K562 (cell line): ENCODE results near the gene LARP6. TPM values are rescaled to one million over a fixed set of nuclear protein-coding genes. Genes with fewer than 3 reads are reported as not detected.

Experiments
- ATAC-seq: fragments of 200-7000 bp; cut with Tn5 transposase; 3 replicates; pipeline ENCODE4 v1.9.1; 2020; ENCODE audit warnings: moderate library complexity
- BruUV-seq: library from RNA; stranded (reverse); fragments of 400-500 nt; replicated peaks from 2 replicates; lab custom pipeline; 2021; lab: Mats Ljungman, UMichigan
- CTCF ChIA-PET: fragments of 300-600 bp; formaldehyde crosslinking; extraction: SDS; loops from one replicate; lab custom pipeline; 2021; ENCODE audit warnings: low intra/inter-chr PET ratio; lab: Yijun Ruan, JAX
- POLR2A ChIA-PET: fragments of 300-600, 350-650 bp; sonication (Branson Sonifier 250); formaldehyde crosslinking; extraction: SDS; loops from one replicate; lab custom pipeline; 2021; ENCODE audit warnings: antibody characterized with exemption, inconsistent platforms; lab: Yijun Ruan, JAX
- DNase-seq, 4 experiments: peaks; one replicate each; pipeline versions ENCODE4 v3.0.0 to v3.0.0-alpha.2; 2011 to 2018; ENCODE audit warnings: low spot score in 3 of 4, mixed read lengths in 3 of 4; ENCODE audit errors: extremely low read depth in 1 of 4
- FAIRE-seq: peaks from 2 replicates; lab custom pipeline; 2011; peaks lifted over from hg19 to GRCh38; lab: Jason Lieb, UNC
- H2AFZ ChIP-seq: 2 replicates; pipeline ENCODE4 v1.6.0; 2011; ENCODE audit warnings: low read depth, low read length, control low read depth, inconsistent platforms
- H3K27ac ChIP-seq: fragments of 200-600 bp; 3 replicates; pipeline ENCODE4 v1.8.0; 2011; ENCODE audit warnings: low read depth, mild to moderate bottlenecking, control low read depth, inconsistent platforms, low read length, moderate library complexity, mixed read lengths; ENCODE audit errors: extremely low read depth
- H3K27me3 ChIP-seq, 2 experiments: fragments of 300-600 bp in 1 of 2; 2 replicates in 1 of 2; 3 replicates in 1 of 2; pipeline versions ENCODE4 v1.6.0 to v1.8.0; 2011; ENCODE audit warnings: inconsistent platforms in 2 of 2, low read length in 2 of 2, mild to moderate bottlenecking in 1 of 2, mixed read lengths in 1 of 2, moderate library complexity in 1 of 2; ENCODE audit not compliant: control insufficient read depth in 2 of 2, insufficient read depth in 2 of 2
- H3K36me3 ChIP-seq: fragments of 300-600 bp; 3 replicates; pipeline ENCODE4 v1.8.0; 2011; ENCODE audit warnings: mild to moderate bottlenecking, low read length, inconsistent platforms; ENCODE audit not compliant: control insufficient read depth, insufficient read depth
- H3K4me1 ChIP-seq, 2 experiments: fragments of 200-600 bp in 1 of 2; replicated peaks in 1 of 2; 2 replicates in 1 of 2; 3 replicates in 1 of 2; pipeline versions ENCODE4 v1.5.1 to v1.8.0; 2011; ENCODE audit warnings: inconsistent platforms in 2 of 2, low read length in 2 of 2, mild to moderate bottlenecking in 1 of 2, mixed read lengths in 1 of 2, moderate library complexity in 1 of 2; ENCODE audit not compliant: control insufficient read depth in 2 of 2, insufficient read depth in 2 of 2
- H3K4me2 ChIP-seq: 2 replicates; pipeline ENCODE4 v1.6.1; 2011; ENCODE audit warnings: low read length, control low read depth, inconsistent platforms, mixed read lengths; ENCODE audit not compliant: insufficient read depth
- H3K4me3 ChIP-seq: fragments of 200-600 bp; sonication (generic), shearing (Covaris generic); 2 replicates; pipeline ENCODE4 v1.5.1; 2016; ENCODE audit warnings: control low read depth, inconsistent platforms
- H3K79me2 ChIP-seq: fragments of 200-600 bp; 3 replicates; pipeline ENCODE4 v1.8.0; 2011; ENCODE audit warnings: low read length, inconsistent platforms; ENCODE audit not compliant: control insufficient read depth, insufficient read depth
- H3K9ac ChIP-seq, 2 experiments: 2 replicates each; pipeline versions ENCODE4 v1.6.0 to v1.6.1; 2011; ENCODE audit warnings: low read depth in 2 of 2, low read length in 2 of 2, control low read depth in 1 of 2, inconsistent platforms in 1 of 2, mild to moderate bottlenecking in 1 of 2, mixed read lengths in 1 of 2; ENCODE audit not compliant: insufficient read depth in 1 of 2
- H3K9me1 ChIP-seq: one replicate; pipeline ENCODE4 v1.6.0; 2011; ENCODE audit warnings: inconsistent platforms, mild to moderate bottlenecking, low read length, moderate library complexity; ENCODE audit not compliant: control insufficient read depth, insufficient read depth
- H3K9me3 ChIP-seq: replicated peaks from 2 replicates; pipeline ENCODE4 v1.5.1; 2011; ENCODE audit warnings: low read depth, low read length, inconsistent platforms; ENCODE audit not compliant: control insufficient read depth, insufficient read depth
- H4K20me1 ChIP-seq: replicated peaks from 2 replicates; pipeline ENCODE4 v1.6.1; 2011; ENCODE audit warnings: low read length, inconsistent platforms, mixed read lengths; ENCODE audit not compliant: control insufficient read depth, insufficient read depth
- BHLHE40 ChIP-seq: IDR thresholded peaks from 2 replicates; pipeline ENCODE4 v1.6.1; 2011; ENCODE audit warnings: low read length, improper control_type of control experiment
- BRF1 ChIP-seq: IDR thresholded peaks from 3 replicates; pipeline ENCODE4 v1.6.1; 2011; ENCODE audit warnings: borderline replicate concordance, mild to moderate bottlenecking; ENCODE audit not compliant: insufficient read length; ENCODE audit errors: extremely low read depth
- CREB1 ChIP-seq, 2 experiments: sonication (generic) in 1 of 2; formaldehyde crosslinking in 1 of 2; IDR thresholded peaks; 2 replicates each; pipeline versions ENCODE4 v1.6.1 to v1.8.0; 2012 to 2022; ENCODE audit warnings: inconsistent platforms in 1 of 2, mild to moderate bottlenecking in 1 of 2, missing genetic modification reagents in 1 of 2, moderate library complexity in 1 of 2
- E2F3 ChIP-seq: fragments of 250-450 bp; sonication (Bioruptor Pico); IDR thresholded peaks from 2 replicates; pipeline ENCODE4 v1.4.0; 2020; ENCODE audit warnings: mild to moderate bottlenecking
- ETS2 ChIP-seq: IDR thresholded peaks from 2 replicates; pipeline ENCODE4 v1.6.1; 2016; ENCODE audit warnings: borderline replicate concordance, missing genetic modification characterization, mild to moderate bottlenecking, moderate library complexity, missing compliant biosample characterization; ENCODE audit not compliant: poor library complexity, severe bottlenecking
- HMG20A ChIP-seq: fragments of 450-650 bp; formaldehyde crosslinking; conservative IDR thresholded peaks from 2 replicates; pipeline ENCODE4 v1.4.0; 2020; ENCODE audit warnings: mild to moderate bottlenecking, mixed read lengths
- RCOR1 ChIP-seq, 2 experiments: IDR thresholded peaks; 2 replicates each; pipeline ENCODE4 v1.6.1; 2012; ENCODE audit warnings: low read depth in 2 of 2, low read length in 2 of 2, borderline replicate concordance in 1 of 2, improper control_type of control experiment in 1 of 2
- TAL1 ChIP-seq: fragments of 450-650 bp; IDR thresholded peaks from 2 replicates; pipeline ENCODE4 v1.6.1; 2016; ENCODE audit warnings: mild to moderate bottlenecking
- U2AF1 ChIP-seq: fragments of 200-400 bp; formaldehyde crosslinking; optimal IDR thresholded peaks from 2 replicates; pipeline ENCODE3; 2017; ENCODE audit warnings: mild to moderate bottlenecking, low read depth, low read length, moderate library complexity
- ZBTB1 ChIP-seq: sonication (generic); formaldehyde crosslinking; IDR thresholded peaks from 2 replicates; pipeline ENCODE4 v1.8.1; 2023; ENCODE audit warnings: missing genetic modification reagents, low read depth, mild to moderate bottlenecking, borderline replicate concordance
- ZBTB17 ChIP-seq: fragments of 450-650 bp; formaldehyde crosslinking; IDR thresholded peaks from 2 replicates; pipeline ENCODE4 v1.4.0; 2020; ENCODE audit warnings: mild to moderate bottlenecking
- ZNF407 ChIP-seq: fragments of 450-650 bp; IDR thresholded peaks from 2 replicates; pipeline ENCODE4 v1.6.1; 2016; ENCODE audit warnings: low read depth
- WGBS: fragments of 100-300 bp; shearing (Covaris generic); methylation state at CpG from one replicate; pipeline ENCODE4 v1.1.6; 2016; ENCODE audit warnings: low coverage, mixed read lengths; ENCODE audit not compliant: insufficient coverage; ENCODE audit errors: missing lambda C conversion rate; 5-methylcytosine and 5-hydroxymethylcytosine counted together
- in situ Hi-C: fragments of 300-500 bp; cut with MboI; formaldehyde crosslinking; loops from 4 replicates; pipeline ENCODE4 v1.15.0; 2018; ENCODE audit warnings: inconsistent platforms, mixed read lengths
- intact Hi-C: fragments of 100-400 bp; cut with micrococcal nuclease; formaldehyde crosslinking; loops from 2 replicates; pipeline ENCODE4 v1.14.2; 2022
- polyA plus RNA-seq, 8 experiments: library from polyadenylated mRNA; depleted of rRNA in 4 of 8; stranded (reverse) in 5 of 8; unstranded in 3 of 8; fragments of >200 nt; fragmentation: Nextera tagmentation in 2 of 8; fragmentation: Illumina TruSeq in 1 of 8; extraction: Ambion mirVana in 2 of 8; extraction: Trizol in 1 of 8; gene quantifications; 2 replicates each; pipeline versions ENCODE4 v1.2.1 to v1.2.3, GENCODE V29; 2011 to 2014; ENCODE audit warnings: inconsistent platforms in 1 of 8, missing spikeins in 1 of 8
- total RNA-seq, 7 experiments: library from RNA; depleted of rRNA in 6 of 7; stranded (reverse); fragments of >200 nt in 6 of 7; fragmentation: Illumina TruSeq in 2 of 7; extraction: Trizol in 2 of 7; gene quantifications; 2 replicates each; pipeline versions ENCODE4 v1.2.1 to v1.2.3, GENCODE V29; 2011 to 2021; ENCODE audit warnings: low replicate concordance in 1 of 7
- TF ChIP-seq, protein P1 (sequence below): fragments of 250-450 bp; sonication (Bioruptor Pico); IDR thresholded peaks from 2 replicates; pipeline ENCODE4 v1.5.0; 2021; ENCODE audit warnings: mild to moderate bottlenecking, borderline replicate concordance

Gene LARP6
- total and polyA plus RNA-seq, 9 of the 15 experiments (the other 6 are each of a cell fraction or from before 2014, with no cell fraction given), result not detected

DNA sequence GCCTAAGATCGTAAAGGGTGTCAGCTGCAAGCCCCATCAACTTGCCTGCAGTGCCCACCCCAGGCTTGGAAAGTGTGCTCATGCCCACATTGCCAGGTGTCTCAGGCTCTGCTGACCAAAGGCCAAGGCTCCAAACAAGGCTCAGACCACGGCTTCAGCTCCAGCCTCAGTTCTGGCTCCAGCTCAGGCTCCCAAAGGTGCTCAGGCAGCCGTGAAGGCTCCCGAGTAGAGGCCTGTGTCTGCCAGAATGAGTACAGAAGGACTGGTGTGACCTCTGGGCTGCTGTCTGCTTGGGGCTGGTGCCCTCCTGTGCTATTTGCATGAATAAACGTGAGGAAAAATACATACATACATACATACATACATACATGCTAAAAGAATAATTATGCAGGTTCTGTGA is 62.7 kb downstream of the LARP6 start:
- Histone ChIP-seq H3K27me3 (no peaks in the 10 kb centered on the region), H4K20me1 (no peaks in the 10 kb centered on the region), H3K36me3 (no peaks in the 10 kb centered on the region), H3K4me1 (no peaks in the 10 kb centered on the region; a peak in 2 of 5 replicates), H3K9me3 (no peaks in the 10 kb centered on the region), H3K4me3 (no peak overlapping the region), H3K9me1 (no peaks in the 10 kb centered on the region), H3K79me2 (no peaks in the 10 kb centered on the region), H3K9ac (no peak overlapping the region), H2AFZ (no peak overlapping the region), H3K27ac (no peak overlapping the region), H3K4me2 (no peak overlapping the region)
- 0% methylated on average over 5 of the region's 5 CpGs for WGBS
- ChIA-PET CTCF (no interaction called here), POLR2A (interaction anchor here (0.6 kb wide), 1 partner anchor 335 kb away, joined by 3 read pairs; no protein-coding TSS in a partner anchor)
- ATAC-seq (no peak), FAIRE-seq (no peak), DNase-seq (no peak)
- in situ Hi-C loops (no loop called here), intact Hi-C loops (no loop called here)
- BruUV-seq, result no TSS peak
- TF ChIP-seq TAL1 (no peak), BRF1 (no peak), E2F3 (no peak), CREB1 (IDR thresholded peaks at IDR 0.05) (no peak), CREB1 (CRISPR knock-in tag; IDR thresholded peaks at IDR 0.05) (no peak), BHLHE40 (no peak), ZBTB17 (CRISPR knock-in tag) (no peak), U2AF1 (no peak), ETS2 (tag) (no peak), HMG20A (CRISPR knock-in tag) (no peak), RCOR1 (IDR thresholded peaks at IDR 0.05; ENCODE audit: borderline replicate concordance in 1 of 2, low read depth in 2 of 2, low read length in 2 of 2) (no peak), ZNF407 (no peak), ZBTB1 (no peak)
- TF ChIP-seq, protein P1, sequence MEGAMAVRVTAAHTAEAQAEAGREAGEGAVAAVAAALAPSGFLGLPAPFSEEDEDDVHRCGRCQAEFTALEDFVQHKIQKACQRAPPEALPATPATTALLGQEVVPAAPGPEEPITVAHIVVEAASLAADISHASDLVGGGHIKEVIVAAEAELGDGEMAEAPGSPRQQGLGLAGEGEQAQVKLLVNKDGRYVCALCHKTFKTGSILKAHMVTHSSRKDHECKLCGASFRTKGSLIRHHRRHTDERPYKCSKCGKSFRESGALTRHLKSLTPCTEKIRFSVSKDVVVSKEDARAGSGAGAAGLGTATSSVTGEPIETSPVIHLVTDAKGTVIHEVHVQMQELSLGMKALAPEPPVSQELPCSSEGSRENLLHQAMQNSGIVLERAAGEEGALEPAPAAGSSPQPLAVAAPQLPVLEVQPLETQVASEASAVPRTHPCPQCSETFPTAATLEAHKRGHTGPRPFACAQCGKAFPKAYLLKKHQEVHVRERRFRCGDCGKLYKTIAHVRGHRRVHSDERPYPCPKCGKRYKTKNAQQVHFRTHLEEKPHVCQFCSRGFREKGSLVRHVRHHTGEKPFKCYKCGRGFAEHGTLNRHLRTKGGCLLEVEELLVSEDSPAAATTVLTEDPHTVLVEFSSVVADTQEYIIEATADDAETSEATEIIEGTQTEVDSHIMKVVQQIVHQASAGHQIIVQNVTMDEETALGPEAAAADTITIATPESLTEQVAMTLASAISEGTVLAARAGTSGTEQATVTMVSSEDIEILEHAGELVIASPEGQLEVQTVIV (CRISPR knock-in tag), result no peak
